Astrocyte (in vitro differentiated cells and primary cell): ENCODE measurements around the gene SDK1. TPM values are rescaled to one million over a fixed set of nuclear protein-coding genes. Genes with fewer than 3 reads are reported as not detected.

ENCODE experiments used
- DNase-seq: peaks from one replicate; pipeline ENCODE4 v3.0.0-alpha.2; 2010; ENCODE audit warnings: low read depth
- FAIRE-seq: peaks from 2 replicates; lab custom pipeline; 2011; peaks lifted over from hg19 to GRCh38; lab: Jason Lieb, UNC
- H2AFZ ChIP-seq: 2 replicates; pipeline ENCODE4 v1.6.0; 2012; ENCODE audit warnings: low read depth, low read length, inconsistent platforms
- H3K27ac ChIP-seq: 2 replicates; pipeline ENCODE4 v1.5.1; 2011; ENCODE audit warnings: low read depth, low read length, inconsistent platforms
- H3K27me3 ChIP-seq: 2 replicates; pipeline ENCODE4 v1.6.0; 2011; ENCODE audit warnings: low read length, inconsistent platforms; ENCODE audit not compliant: insufficient read depth
- H3K36me3 ChIP-seq: 2 replicates; pipeline ENCODE4 v1.5.1; 2011; ENCODE audit warnings: low read length, inconsistent platforms; ENCODE audit not compliant: insufficient read depth
- H3K4me1 ChIP-seq: 2 replicates; pipeline ENCODE4 v1.5.1; 2011; ENCODE audit warnings: low read length, inconsistent platforms; ENCODE audit not compliant: insufficient read depth
- H3K4me2 ChIP-seq: 2 replicates; pipeline ENCODE4 v1.6.0; 2012; ENCODE audit warnings: low read length, inconsistent platforms
- H3K4me3 ChIP-seq: 2 replicates; pipeline ENCODE4 v1.5.1; 2011; ENCODE audit warnings: low read depth, mild to moderate bottlenecking, low read length, inconsistent platforms; ENCODE audit not compliant: insufficient read depth
- H3K79me2 ChIP-seq: 2 replicates; pipeline ENCODE4 v1.6.0; 2012; ENCODE audit warnings: mild to moderate bottlenecking, low read length, inconsistent platforms; ENCODE audit not compliant: insufficient read depth
- H3K9ac ChIP-seq: 2 replicates; pipeline ENCODE4 v1.6.0; 2012; ENCODE audit warnings: mild to moderate bottlenecking, low read length, inconsistent platforms
- H3K9me3 ChIP-seq: 2 replicates; pipeline ENCODE4 v1.5.1; 2012; ENCODE audit warnings: low read depth, mild to moderate bottlenecking, low read length, inconsistent platforms; ENCODE audit not compliant: insufficient read depth
- H4K20me1 ChIP-seq: 2 replicates; pipeline ENCODE4 v1.6.0; 2012; ENCODE audit warnings: low read length, inconsistent platforms; ENCODE audit not compliant: insufficient read depth
- H3K27ac Mint-ChIP-seq: one replicate; pipeline ENCODE4 v1.8.0; 2021; ENCODE audit warnings: mild to moderate bottlenecking, mixed read lengths; ENCODE audit not compliant: unreplicated experiment
- H3K27me3 Mint-ChIP-seq: one replicate; pipeline ENCODE4 v1.8.0; 2021; ENCODE audit warnings: low read depth, mixed read lengths; ENCODE audit not compliant: unreplicated experiment
- H3K36me3 Mint-ChIP-seq: one replicate; pipeline ENCODE4 v1.8.0; 2021; ENCODE audit warnings: low read depth, mixed read lengths; ENCODE audit not compliant: unreplicated experiment
- H3K4me1 Mint-ChIP-seq: one replicate; pipeline ENCODE4 v1.8.0; 2021; ENCODE audit warnings: low read depth, mixed read lengths; ENCODE audit not compliant: unreplicated experiment
- H3K4me3 Mint-ChIP-seq: one replicate; pipeline ENCODE4 v1.8.0; 2021; ENCODE audit warnings: mild to moderate bottlenecking, moderate library complexity, mixed read lengths; ENCODE audit not compliant: unreplicated experiment
- H3K9me3 Mint-ChIP-seq: one replicate; pipeline ENCODE4 v1.8.0; 2021; ENCODE audit warnings: mild to moderate bottlenecking, mixed read lengths; ENCODE audit not compliant: unreplicated experiment
- EZH2 ChIP-seq: IDR thresholded peaks from 2 replicates; pipeline ENCODE4 v1.6.1; 2012; ENCODE audit warnings: mild to moderate bottlenecking, low read length, inconsistent platforms; ENCODE audit not compliant: insufficient read depth
- total RNA-seq: library from RNA; stranded (reverse); gene quantifications from 2 replicates; pipeline ENCODE4 v1.2.1, GENCODE V29; 2021
- TF ChIP-seq, protein P1 (sequence below): IDR thresholded peaks from 2 replicates; pipeline ENCODE4 v1.5.1; 2011; ENCODE audit warnings: low read depth, mild to moderate bottlenecking, inconsistent platforms, low read length, moderate library complexity; ENCODE audit not compliant: insufficient read depth

Gene SDK1
- total RNA-seq, 1 donor from 2014 or later, result 4.2 TPM

DNA sequence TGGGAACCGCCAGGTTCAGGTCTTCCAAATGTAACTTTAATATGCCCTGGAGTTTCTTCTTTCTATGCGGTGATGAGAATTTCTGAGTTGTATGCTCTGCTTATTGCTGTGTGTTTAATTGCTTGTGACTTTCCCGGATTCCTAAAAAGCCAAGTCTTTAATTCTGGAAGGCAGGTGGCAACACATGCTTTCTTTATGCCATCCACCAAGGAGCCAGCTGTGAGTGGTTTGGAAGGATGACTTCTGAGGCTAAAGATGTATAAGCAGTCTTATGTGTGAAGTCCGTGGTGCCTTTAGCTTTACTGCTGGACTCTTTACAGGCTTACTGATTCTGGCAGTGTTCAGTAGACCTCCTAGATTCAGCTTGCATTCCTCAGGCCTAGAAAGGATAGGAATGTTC, 3.1 kb downstream of the SDK1 start:
- Mint-ChIP-seq H3K9me3 (no peaks in the 10 kb centered on the region), H3K4me3 (no peak overlapping the region), H3K4me1 (no peaks in the 10 kb centered on the region), H3K27me3 (peaks cover 10% of the 10 kb centered on the region), H3K27ac (no peak overlapping the region), H3K36me3 (no peaks in the 10 kb centered on the region)
- DNase-seq (no peak), FAIRE-seq (no peak)
- no peak overlapping the region for H3K4me3 ChIP-seq
- no peak overlapping the region for H2AFZ ChIP-seq
- no peak overlapping the region for H3K9ac ChIP-seq
- no peaks in the 10 kb centered on the region for H4K20me1 ChIP-seq
- no peaks in the 10 kb centered on the region for H3K79me2 ChIP-seq
- no peak overlapping the region for H3K4me2 ChIP-seq
- no peaks in the 10 kb centered on the region for H3K9me3 ChIP-seq
- no peaks in the 10 kb centered on the region for H3K36me3 ChIP-seq
- H3K27me3 ChIP-seq, result peaks cover 15% of the 10 kb centered on the region
- H3K27ac ChIP-seq, result no peak overlapping the region
- TF ChIP-seq, protein P1, sequence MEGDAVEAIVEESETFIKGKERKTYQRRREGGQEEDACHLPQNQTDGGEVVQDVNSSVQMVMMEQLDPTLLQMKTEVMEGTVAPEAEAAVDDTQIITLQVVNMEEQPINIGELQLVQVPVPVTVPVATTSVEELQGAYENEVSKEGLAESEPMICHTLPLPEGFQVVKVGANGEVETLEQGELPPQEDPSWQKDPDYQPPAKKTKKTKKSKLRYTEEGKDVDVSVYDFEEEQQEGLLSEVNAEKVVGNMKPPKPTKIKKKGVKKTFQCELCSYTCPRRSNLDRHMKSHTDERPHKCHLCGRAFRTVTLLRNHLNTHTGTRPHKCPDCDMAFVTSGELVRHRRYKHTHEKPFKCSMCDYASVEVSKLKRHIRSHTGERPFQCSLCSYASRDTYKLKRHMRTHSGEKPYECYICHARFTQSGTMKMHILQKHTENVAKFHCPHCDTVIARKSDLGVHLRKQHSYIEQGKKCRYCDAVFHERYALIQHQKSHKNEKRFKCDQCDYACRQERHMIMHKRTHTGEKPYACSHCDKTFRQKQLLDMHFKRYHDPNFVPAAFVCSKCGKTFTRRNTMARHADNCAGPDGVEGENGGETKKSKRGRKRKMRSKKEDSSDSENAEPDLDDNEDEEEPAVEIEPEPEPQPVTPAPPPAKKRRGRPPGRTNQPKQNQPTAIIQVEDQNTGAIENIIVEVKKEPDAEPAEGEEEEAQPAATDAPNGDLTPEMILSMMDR, result no peak
- no peak for TF ChIP-seq EZH2
- peaks cover 10% of the 10 kb centered on the region for H3K4me1 ChIP-seq

DNA sequence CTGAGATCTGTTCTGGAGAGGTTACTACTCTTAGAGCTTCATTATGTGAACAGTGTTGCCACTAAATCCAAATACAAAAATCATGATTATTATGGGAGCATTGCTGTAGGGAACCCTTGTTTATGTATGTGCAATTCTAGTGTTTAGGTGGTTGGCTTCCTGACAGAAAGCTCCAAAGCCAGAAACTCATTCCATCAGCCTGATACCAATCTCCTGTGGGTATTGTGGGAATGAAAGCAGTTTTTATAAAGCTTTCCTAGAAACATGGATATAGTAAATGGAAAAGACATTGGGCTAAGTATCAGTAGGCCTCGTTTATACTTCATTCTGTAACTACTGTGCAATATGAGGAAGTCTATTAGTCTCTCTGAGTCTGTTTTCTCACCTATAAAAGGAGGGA, 6.4 kb downstream of the SDK1 start:
- Mint-ChIP-seq H3K27me3 (peaks cover 2% of the 10 kb centered on the region), H3K9me3 (peaks cover 2% of the 10 kb centered on the region), H3K4me3 (no peak overlapping the region), H3K36me3 (no peaks in the 10 kb centered on the region), H3K27ac (no peak overlapping the region), H3K4me1 (peaks cover 2% of the 10 kb centered on the region)
- Histone ChIP-seq H3K4me3 (no peak overlapping the region), H3K27ac (no peak overlapping the region), H3K79me2 (no peaks in the 10 kb centered on the region), H3K27me3 (peaks cover 10% of the 10 kb centered on the region), H3K36me3 (no peaks in the 10 kb centered on the region), H2AFZ (no peak overlapping the region), H3K4me2 (no peak overlapping the region), H3K4me1 (no peaks in the 10 kb centered on the region), H3K9me3 (no peaks in the 10 kb centered on the region), H4K20me1 (no peaks in the 10 kb centered on the region), H3K9ac (no peak overlapping the region)
- no peak for FAIRE-seq
- DNase-seq, result no peak
- TF ChIP-seq, protein P1, result no peak
- TF ChIP-seq EZH2, result no peak

DNA sequence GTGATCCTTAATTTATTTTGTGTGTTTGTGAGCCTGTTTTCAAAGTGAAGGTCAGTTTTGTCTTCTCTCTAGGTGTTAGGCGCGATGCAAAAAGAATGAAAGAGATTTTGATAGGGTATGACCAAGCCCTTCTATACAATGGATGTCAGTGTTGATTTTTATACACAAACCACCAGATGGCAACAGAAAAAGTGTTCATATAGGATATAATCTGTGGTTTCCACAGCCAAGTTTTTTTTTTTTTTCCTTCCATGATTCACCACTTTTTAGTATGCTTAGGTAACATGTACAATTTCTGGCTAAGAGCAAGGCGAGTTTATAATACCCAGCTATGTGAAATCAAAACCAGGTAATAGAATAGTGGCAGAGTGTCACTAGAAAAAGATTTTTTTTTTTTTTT, 8.1 kb downstream of the SDK1 start:
- FAIRE-seq, result no peak
- peaks cover 2% of the 10 kb centered on the region for H3K9me3 Mint-ChIP-seq
- Histone ChIP-seq H3K4me1 (no peaks in the 10 kb centered on the region), H3K36me3 (no peaks in the 10 kb centered on the region), H3K4me2 (no peak overlapping the region), H3K27me3 (peaks cover 5% of the 10 kb centered on the region), H3K9me3 (no peaks in the 10 kb centered on the region), H3K79me2 (no peaks in the 10 kb centered on the region), H2AFZ (no peak overlapping the region), H4K20me1 (no peaks in the 10 kb centered on the region), H3K27ac (no peak overlapping the region), H3K4me3 (no peak overlapping the region), H3K9ac (no peak overlapping the region)
- peaks cover 2% of the 10 kb centered on the region for H3K27me3 Mint-ChIP-seq
- DNase-seq, result no peak
- no peak overlapping the region for H3K4me3 Mint-ChIP-seq
- H3K27ac Mint-ChIP-seq, result no peak overlapping the region
- TF ChIP-seq EZH2, result no peak
- TF ChIP-seq, protein P1, result no peak
- no peaks in the 10 kb centered on the region for H3K36me3 Mint-ChIP-seq
- H3K4me1 Mint-ChIP-seq, result peaks cover 2% of the 10 kb centered on the region
